ENCODE results near the gene DMC1. TPM values are rescaled to one million over a fixed set of nuclear protein-coding genes. Genes with fewer than 3 reads are reported as not detected.
"Not testable (repeated sequence)": the region's sequence is repeated elsewhere in the genome, so short reads cannot be mapped to it uniquely, and the experiment has no call there.

DMC1 gene
- total RNA-seq, 1 donor from 2014 or later: 1.5 TPM

DNA sequence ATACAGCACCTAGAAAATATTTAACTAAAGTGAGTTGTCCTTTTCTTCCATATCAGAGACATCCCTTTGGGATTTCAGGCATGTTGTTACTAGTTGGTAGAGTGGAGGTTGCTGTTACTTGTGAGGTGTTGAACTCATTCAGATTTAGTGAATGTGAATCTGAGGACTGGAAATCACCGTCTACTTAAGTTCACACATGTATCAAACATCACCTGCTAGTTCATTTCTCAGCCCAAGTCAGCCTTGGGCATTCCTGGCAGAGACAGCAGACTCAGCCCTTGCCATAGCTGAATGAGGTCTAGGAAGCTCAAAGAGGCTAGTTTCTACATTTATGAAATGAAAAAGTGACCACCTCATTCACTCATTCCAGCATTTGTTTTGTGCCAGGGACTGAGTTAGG, 92.4 kb downstream of the DMC1 start:
- H3K4me3 ChIP-seq (ENCODE audit: low read depth, low read length): no peak overlapping the region
- no peaks in the 10 kb centered on the region for H3K36me3 ChIP-seq (ENCODE audit: control insufficient read depth, insufficient read depth, low read length)
- no peaks in the 10 kb centered on the region for H3K27me3 ChIP-seq (ENCODE audit: control insufficient read depth, insufficient read depth, low read length)
- DNase-seq (ENCODE audit: low read depth): no peak
- TF ChIP-seq, protein P1, sequence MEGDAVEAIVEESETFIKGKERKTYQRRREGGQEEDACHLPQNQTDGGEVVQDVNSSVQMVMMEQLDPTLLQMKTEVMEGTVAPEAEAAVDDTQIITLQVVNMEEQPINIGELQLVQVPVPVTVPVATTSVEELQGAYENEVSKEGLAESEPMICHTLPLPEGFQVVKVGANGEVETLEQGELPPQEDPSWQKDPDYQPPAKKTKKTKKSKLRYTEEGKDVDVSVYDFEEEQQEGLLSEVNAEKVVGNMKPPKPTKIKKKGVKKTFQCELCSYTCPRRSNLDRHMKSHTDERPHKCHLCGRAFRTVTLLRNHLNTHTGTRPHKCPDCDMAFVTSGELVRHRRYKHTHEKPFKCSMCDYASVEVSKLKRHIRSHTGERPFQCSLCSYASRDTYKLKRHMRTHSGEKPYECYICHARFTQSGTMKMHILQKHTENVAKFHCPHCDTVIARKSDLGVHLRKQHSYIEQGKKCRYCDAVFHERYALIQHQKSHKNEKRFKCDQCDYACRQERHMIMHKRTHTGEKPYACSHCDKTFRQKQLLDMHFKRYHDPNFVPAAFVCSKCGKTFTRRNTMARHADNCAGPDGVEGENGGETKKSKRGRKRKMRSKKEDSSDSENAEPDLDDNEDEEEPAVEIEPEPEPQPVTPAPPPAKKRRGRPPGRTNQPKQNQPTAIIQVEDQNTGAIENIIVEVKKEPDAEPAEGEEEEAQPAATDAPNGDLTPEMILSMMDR (IDR thresholded peaks at IDR 0.05; ENCODE audit: insufficient read depth, low read length, poor library complexity, severe bottlenecking): no peak

DNA sequence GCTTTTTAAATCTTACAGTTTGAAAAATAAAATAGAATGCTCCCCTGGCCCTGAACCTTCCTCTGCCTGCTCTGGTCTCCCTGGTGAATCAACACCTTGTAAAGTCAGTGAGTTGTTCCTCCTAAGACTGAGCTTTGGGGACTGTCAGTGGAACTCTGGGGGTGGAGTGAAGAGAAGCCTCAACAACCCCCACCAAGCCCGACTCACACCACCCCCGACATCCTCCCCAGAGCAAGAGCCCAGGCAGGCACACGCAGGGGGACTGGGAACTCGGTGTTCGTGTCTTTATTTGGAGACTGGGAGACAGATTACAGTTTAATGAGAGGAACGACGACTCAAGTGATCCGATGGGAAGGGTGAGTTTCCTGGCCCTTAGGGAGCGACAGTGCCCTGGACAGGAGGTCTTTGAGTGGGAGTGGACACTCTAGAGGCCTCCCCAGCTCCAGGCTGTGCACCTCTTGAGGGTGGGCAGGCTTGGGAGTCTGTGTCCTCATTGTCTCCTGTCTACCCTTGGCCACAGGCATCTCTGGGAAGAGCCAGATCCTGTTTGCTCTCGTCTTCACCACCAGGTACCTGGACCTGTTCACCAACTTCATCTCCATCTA, 95.9 kb downstream of the DMC1 start:
- no peak for DNase-seq (ENCODE audit: low read depth)
- H3K27me3 ChIP-seq (ENCODE audit: control insufficient read depth, insufficient read depth, low read length): no peaks in the 10 kb centered on the region
- no peak overlapping the region for H3K4me3 ChIP-seq (ENCODE audit: low read depth, low read length)
- TF ChIP-seq, protein P1 (IDR thresholded peaks at IDR 0.05; ENCODE audit: insufficient read depth, low read length, poor library complexity, severe bottlenecking): no peak
- H3K36me3 ChIP-seq (ENCODE audit: control insufficient read depth, insufficient read depth, low read length): no peaks in the 10 kb centered on the region

DNA sequence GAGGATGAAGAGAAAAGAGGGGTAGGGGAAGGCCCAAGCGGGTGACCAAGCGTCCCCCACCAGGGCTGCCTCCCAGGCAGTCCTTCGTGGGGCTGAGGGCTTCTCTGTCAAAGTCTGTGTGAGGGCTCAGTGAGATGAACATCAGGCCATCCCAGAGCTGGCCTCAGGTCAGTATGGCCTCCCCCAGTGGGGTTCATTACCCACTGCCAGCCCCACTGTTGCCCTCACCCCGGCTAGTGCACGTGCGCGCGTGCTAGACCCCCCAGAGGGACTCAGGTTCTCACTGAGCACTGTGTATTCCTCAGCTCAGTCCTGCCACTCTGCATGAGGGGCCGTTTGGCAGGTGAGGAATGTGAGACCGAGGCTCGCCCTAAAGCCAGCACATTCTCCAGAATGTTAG, 98.7 kb downstream of the DMC1 start:
- TF ChIP-seq, protein P1 (IDR thresholded peaks at IDR 0.05; ENCODE audit: insufficient read depth, low read length, poor library complexity, severe bottlenecking): no peak
- H3K27me3 ChIP-seq (ENCODE audit: control insufficient read depth, insufficient read depth, low read length): peaks cover 3% of the 10 kb centered on the region
- no peaks in the 10 kb centered on the region for H3K36me3 ChIP-seq (ENCODE audit: control insufficient read depth, insufficient read depth, low read length)
- H3K4me3 ChIP-seq (ENCODE audit: low read depth, low read length): no peak overlapping the region
- no peak for DNase-seq (ENCODE audit: low read depth)

DNA sequence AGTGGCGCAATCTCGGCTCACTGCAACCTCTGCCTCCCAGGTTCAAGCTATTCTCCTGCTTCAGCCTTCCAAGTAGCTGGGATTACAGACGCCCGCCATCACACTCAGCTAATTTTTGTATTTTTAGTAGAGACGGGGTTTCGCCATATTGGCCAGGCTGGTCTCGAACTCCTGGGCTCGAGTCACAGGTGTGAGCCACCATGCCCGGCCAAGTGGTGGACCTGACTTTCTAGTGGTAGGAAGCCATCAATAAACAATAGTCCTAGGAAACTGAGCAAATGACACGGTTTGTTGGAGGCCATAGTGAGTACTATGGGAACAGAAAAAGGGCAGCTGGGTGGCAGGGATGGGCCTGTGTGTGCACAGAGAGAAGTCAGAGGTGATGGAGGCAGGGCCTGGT, 99.8 kb downstream of the DMC1 start:
- H3K36me3 ChIP-seq (ENCODE audit: control insufficient read depth, insufficient read depth, low read length); DNase-seq (ENCODE audit: low read depth); H3K4me3 ChIP-seq (ENCODE audit: low read depth, low read length); H3K27me3 ChIP-seq (ENCODE audit: control insufficient read depth, insufficient read depth, low read length): not testable (repeated sequence)

DNA sequence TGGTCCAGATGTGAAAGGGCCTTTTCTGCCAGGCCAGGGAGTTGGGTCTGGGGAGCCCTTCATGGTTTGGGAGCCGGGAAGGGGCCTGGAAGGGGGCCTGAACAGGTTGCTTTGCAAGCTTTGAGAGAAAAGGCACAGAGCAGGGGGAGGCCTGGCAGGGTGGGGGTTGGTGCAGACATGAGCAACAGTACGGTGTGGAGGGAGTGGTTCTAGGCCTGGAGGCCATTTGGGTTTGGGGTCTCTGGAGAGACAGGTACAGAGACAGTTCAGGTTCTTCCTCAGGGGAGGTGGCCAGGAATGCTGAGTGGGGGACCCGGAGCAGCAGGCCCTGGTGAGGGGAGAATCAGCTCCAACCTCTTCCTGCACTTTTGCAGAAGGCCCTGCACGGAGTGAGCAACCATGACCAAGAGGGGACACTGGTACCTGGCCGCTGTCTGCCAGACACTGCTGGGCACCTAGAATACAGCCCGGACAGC, 100.6 kb downstream of the DMC1 start:
- TF ChIP-seq, protein P1 (IDR thresholded peaks at IDR 0.05; ENCODE audit: insufficient read depth, low read length, poor library complexity, severe bottlenecking): no peak
- peaks cover 3% of the 10 kb centered on the region for H3K27me3 ChIP-seq (ENCODE audit: control insufficient read depth, insufficient read depth, low read length)
- no peak overlapping the region for H3K4me3 ChIP-seq (ENCODE audit: low read depth, low read length)
- DNase-seq (ENCODE audit: low read depth): no peak
- H3K36me3 ChIP-seq (ENCODE audit: control insufficient read depth, insufficient read depth, low read length): no peaks in the 10 kb centered on the region

Other genes starting within 250 kb of the DMC1 start
- gene KCNJ4, start 115.0 kb downstream of the DMC1 start, total RNA-seq: not detected in 2 replicates
- gene KDELR3, start 102.1 kb downstream of the DMC1 start, total RNA-seq: 17.0 and 18.5 TPM in 2 replicates
- 333 and 445 TPM in 2 replicates for gene DDX17, start 63.9 kb downstream of the DMC1 start, total RNA-seq
- gene FAM227A, start 86.2 kb upstream of the DMC1 start, total RNA-seq: 2.3 and 5.8 TPM in 2 replicates
- 23.7 and 25.0 TPM in 2 replicates for gene CBY1, start 86.5 kb upstream of the DMC1 start, total RNA-seq
- gene TOMM22, start 111.8 kb upstream of the DMC1 start, total RNA-seq: 56.4 and 76.7 TPM in 2 replicates
- gene JOSD1, start 130.8 kb upstream of the DMC1 start, total RNA-seq: 97.3 and 110 TPM in 2 replicates
- 33.0 and 35.4 TPM in 2 replicates for gene GTPBP1, start 135.8 kb upstream of the DMC1 start, total RNA-seq
- gene SUN2, start 185.8 kb upstream of the DMC1 start, total RNA-seq: 84.5 and 105 TPM in 2 replicates
- 30.3 and 46.9 TPM in 2 replicates for gene DNAL4, start 224.0 kb upstream of the DMC1 start, total RNA-seq